ENCODE measurements around the gene RBP4.

RBP4 gene

GRCh38 chr10:93591065-93591808 lies 9.8 kb downstream of the RBP4 start:
- no peak overlapping the region for H3K4me3 ChIP-seq (replicated peaks; ENCODE audit: low read depth, low read length)
- TF ChIP-seq CTCF (IDR thresholded peaks at IDR 0.05; ENCODE audit: low read depth, low read length, missing control alignments), result no peak
- DNase-seq (ENCODE audit: extremely low read depth, low read depth), result no peak

GRCh38 chr10:93590638-93591037 lies 10.4 kb downstream of the RBP4 start:
- no peak for TF ChIP-seq CTCF (IDR thresholded peaks at IDR 0.05; ENCODE audit: low read depth, low read length, missing control alignments)
- no peak overlapping the region for H3K4me3 ChIP-seq (replicated peaks; ENCODE audit: low read depth, low read length)
- no peak for DNase-seq (ENCODE audit: extremely low read depth, low read depth)

GRCh38 chr10:93589648-93590562 lies 11.1 kb downstream of the RBP4 start:
- no peak overlapping the region for H3K4me3 ChIP-seq (replicated peaks; ENCODE audit: low read depth, low read length)
- peak; percentile 11 for DNase-seq (ENCODE audit: extremely low read depth, low read depth)
- no peak for TF ChIP-seq CTCF (IDR thresholded peaks at IDR 0.05; ENCODE audit: low read depth, low read length, missing control alignments)

GRCh38 chr10:93584445-93584844 lies 16.6 kb downstream of the RBP4 start:
- DNase-seq (ENCODE audit: extremely low read depth, low read depth), result no peak
- no peak for TF ChIP-seq CTCF (IDR thresholded peaks at IDR 0.05; ENCODE audit: low read depth, low read length, missing control alignments)
- no peak overlapping the region for H3K4me3 ChIP-seq (replicated peaks; ENCODE audit: low read depth, low read length)

GRCh38 chr10:93580828-93581227 lies 20.2 kb downstream of the RBP4 start:
- H3K4me3 ChIP-seq (replicated peaks; ENCODE audit: low read depth, low read length), result no peak overlapping the region
- peak; percentile 40 for DNase-seq (ENCODE audit: extremely low read depth, low read depth)
- no peak for TF ChIP-seq CTCF (IDR thresholded peaks at IDR 0.05; ENCODE audit: low read depth, low read length, missing control alignments)

GRCh38 chr10:93579985-93580711 lies 20.9 kb downstream of the RBP4 start:
- no peak for TF ChIP-seq CTCF (IDR thresholded peaks at IDR 0.05; ENCODE audit: low read depth, low read length, missing control alignments)
- no peak for DNase-seq (ENCODE audit: extremely low read depth, low read depth)
- H3K4me3 ChIP-seq (replicated peaks; ENCODE audit: low read depth, low read length), result no peak overlapping the region
